Measurements from ENCODE around the gene NDUFA8. TPM values are rescaled to one million over a fixed set of nuclear protein-coding genes. Genes with fewer than 3 reads are reported as not detected.

The NDUFA8 gene
- total RNA-seq, 1 experiment from 2014 or later, result 84.6 TPM

DNA sequence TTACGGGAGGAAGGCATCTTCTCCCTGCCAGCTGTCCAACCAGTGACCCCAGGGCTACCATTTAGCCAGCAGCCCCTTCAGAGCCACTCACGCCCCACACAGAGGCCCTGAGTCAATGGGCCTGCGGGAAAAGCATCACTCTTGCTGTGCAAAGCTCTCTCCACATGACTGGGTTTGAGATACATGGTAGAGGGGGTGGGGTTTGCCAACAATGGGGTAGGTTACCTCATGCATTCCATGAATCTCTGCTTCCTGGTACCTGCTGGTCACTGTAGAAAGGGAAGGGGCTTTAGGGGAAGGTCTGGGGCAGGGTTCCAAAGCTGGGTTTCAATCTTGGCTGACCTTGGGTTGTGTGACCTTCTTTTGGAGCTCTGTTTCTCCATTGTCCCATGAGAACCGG lies 43.5 kb downstream of the NDUFA8 start:
- CTCF ChIA-PET, result interaction anchor here (1.2 to 1.5 kb wide), 2 partner anchors 9 to 17 kb away, joined by 5 to 6 read pairs; no protein-coding TSS in a partner anchor
- H3K4me3 ChIP-seq, result no peak overlapping the region
- no peak for TF ChIP-seq EZH2 (IDR thresholded peaks at IDR 0.05; ENCODE audit: low read depth)
- TF ChIP-seq, protein P1, sequence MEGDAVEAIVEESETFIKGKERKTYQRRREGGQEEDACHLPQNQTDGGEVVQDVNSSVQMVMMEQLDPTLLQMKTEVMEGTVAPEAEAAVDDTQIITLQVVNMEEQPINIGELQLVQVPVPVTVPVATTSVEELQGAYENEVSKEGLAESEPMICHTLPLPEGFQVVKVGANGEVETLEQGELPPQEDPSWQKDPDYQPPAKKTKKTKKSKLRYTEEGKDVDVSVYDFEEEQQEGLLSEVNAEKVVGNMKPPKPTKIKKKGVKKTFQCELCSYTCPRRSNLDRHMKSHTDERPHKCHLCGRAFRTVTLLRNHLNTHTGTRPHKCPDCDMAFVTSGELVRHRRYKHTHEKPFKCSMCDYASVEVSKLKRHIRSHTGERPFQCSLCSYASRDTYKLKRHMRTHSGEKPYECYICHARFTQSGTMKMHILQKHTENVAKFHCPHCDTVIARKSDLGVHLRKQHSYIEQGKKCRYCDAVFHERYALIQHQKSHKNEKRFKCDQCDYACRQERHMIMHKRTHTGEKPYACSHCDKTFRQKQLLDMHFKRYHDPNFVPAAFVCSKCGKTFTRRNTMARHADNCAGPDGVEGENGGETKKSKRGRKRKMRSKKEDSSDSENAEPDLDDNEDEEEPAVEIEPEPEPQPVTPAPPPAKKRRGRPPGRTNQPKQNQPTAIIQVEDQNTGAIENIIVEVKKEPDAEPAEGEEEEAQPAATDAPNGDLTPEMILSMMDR (conservative IDR thresholded peaks at IDR 0.05), result no peak

DNA sequence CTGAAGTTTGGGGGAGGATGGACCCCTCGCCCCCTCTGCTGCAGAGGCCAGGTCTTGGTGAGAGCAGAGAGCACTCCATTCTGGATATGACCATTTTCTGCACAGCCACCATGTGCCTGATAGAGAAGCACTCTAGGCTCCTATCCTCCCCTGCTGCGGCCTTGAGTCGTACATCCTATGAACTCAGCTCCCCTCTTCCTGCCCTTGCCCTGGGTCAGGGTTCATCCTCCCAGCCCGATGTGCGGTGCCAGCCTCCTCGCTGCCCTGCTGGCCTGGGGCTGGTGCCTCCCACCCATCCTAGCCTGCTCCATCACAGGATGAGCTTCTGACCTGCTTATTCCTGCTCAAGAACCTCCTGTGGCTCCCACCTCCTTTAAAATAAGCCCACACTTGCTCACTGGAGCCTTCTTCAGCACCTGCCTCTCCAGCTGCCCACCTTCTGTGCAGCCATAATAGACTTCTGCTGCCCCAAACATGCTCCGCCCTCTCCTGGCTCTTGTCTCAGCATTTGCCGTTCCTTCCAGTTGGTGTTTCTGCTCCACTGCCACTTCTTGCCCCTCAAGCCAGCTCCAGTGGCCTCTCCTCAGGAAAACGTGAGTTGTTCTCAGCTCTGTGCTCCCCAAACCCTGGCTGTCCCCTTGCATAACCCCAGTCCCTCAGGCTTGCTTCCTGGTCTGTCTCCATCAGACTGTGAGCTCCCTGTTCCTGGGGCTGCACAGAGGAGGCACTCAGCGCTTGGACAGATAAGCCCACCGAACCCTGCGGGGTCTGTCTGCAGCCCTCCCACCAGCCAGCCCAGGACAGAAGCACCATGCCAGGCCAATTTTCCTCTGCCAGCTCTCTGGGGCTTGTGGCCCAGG lies 44.2 kb downstream of the NDUFA8 start:
- H3F3A ChIP-seq (ENCODE audit: insufficient read depth, low read depth), result no peaks in the 10 kb centered on the region
- no peaks in the 10 kb centered on the region for H3K9me2 ChIP-seq (ENCODE audit: insufficient read depth)
- intact Hi-C loops (cut with micrococcal nuclease; ENCODE audit: unreplicated experiment), result no loop called here
- H3K9me3 ChIP-seq (ENCODE audit: insufficient read depth, low read depth), result no peaks in the 10 kb centered on the region
- no TSS peak for BruUV-seq (replicated peaks)
- no peaks in the 10 kb centered on the region for H3K4me1 ChIP-seq (replicated peaks; ENCODE audit: insufficient read depth)
- no peaks in the 10 kb centered on the region for H3K36me3 ChIP-seq (ENCODE audit: low read depth)
- CTCF ChIA-PET, result interaction anchor here (1.2 to 1.5 kb wide), 2 partner anchors 9 to 16 kb away, joined by 5 to 6 read pairs; no protein-coding TSS in a partner anchor
- H3K4me2 ChIP-seq, result no peak overlapping the region
- POLR2A ChIA-PET (ENCODE audit: unreplicated experiment), result interaction anchor here (1.0 kb wide), 1 partner anchor 186 kb away, joined by 3 read pairs; no protein-coding TSS in a partner anchor
- TF ChIP-seq, protein P1 (conservative IDR thresholded peaks at IDR 0.05), result no peak
- TF ChIP-seq EZH2 (IDR thresholded peaks at IDR 0.05; ENCODE audit: low read depth), result no peak
- H3K79me2 ChIP-seq (ENCODE audit: low read depth), result no peaks in the 10 kb centered on the region
- no peak for DNase-seq
- no peak overlapping the region for H2AFZ ChIP-seq
- no peak overlapping the region for H3K27ac ChIP-seq
- no peaks in the 10 kb centered on the region for H4K20me1 ChIP-seq (ENCODE audit: insufficient read depth)
- H3K4me3 ChIP-seq, result no peak overlapping the region
- peaks cover 43% of the 10 kb centered on the region for H3K27me3 ChIP-seq (ENCODE audit: insufficient read depth, low read depth)

More for the DNA sequence above, 43.5 kb downstream of the NDUFA8 start:
- Histone ChIP-seq H3K27ac (no peak overlapping the region), H3K4me1 (replicated peaks; ENCODE audit: insufficient read depth) (no peaks in the 10 kb centered on the region), H3K4me2 (no peak overlapping the region), H3K27me3 (ENCODE audit: insufficient read depth, low read depth) (peaks cover 43% of the 10 kb centered on the region), H2AFZ (no peak overlapping the region), H3K36me3 (ENCODE audit: low read depth) (no peaks in the 10 kb centered on the region), H3F3A (ENCODE audit: insufficient read depth, low read depth) (no peaks in the 10 kb centered on the region), H3K79me2 (ENCODE audit: low read depth) (no peaks in the 10 kb centered on the region), H3K9me2 (ENCODE audit: insufficient read depth) (no peaks in the 10 kb centered on the region), H3K9me3 (ENCODE audit: insufficient read depth, low read depth) (no peaks in the 10 kb centered on the region), H4K20me1 (ENCODE audit: insufficient read depth) (no peaks in the 10 kb centered on the region)
- no peak for DNase-seq
- BruUV-seq (replicated peaks), result no TSS peak
- intact Hi-C loops (cut with micrococcal nuclease; ENCODE audit: unreplicated experiment), result no loop called here
- POLR2A ChIA-PET (ENCODE audit: unreplicated experiment), result interaction anchor here (1.0 kb wide), 1 partner anchor 187 kb away, joined by 3 read pairs; no protein-coding TSS in a partner anchor

DNA sequence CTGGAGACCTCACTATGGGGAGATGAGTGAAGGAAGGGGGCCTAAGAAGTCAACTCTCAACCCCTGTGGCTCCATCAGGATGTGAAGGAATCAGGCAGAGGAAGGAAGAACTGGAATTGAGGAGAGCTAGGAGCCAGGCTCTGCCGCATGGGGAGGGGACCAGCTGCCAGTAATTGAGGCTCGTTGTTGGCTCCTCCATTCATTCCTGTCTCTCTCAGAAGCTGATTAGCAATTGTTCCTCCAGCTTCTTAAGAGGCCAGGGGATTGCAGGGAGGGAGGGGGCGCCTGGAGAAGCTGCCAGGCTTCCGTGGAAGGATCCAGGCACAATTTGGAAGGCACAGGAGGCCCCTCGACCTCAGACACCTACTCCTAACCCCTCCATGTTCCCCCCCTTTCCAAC lies 46.0 kb downstream of the NDUFA8 start:
- H3K4me2 ChIP-seq, result no peak overlapping the region
- ChIA-PET CTCF (interaction anchor here (0.6 kb wide), 1 partner anchor 215 kb away, joined by 4 read pairs; no protein-coding TSS in a partner anchor), POLR2A (ENCODE audit: unreplicated experiment) (no interaction called here)
- H4K20me1 ChIP-seq (ENCODE audit: insufficient read depth), result no peaks in the 10 kb centered on the region
- no peak overlapping the region for H3K4me3 ChIP-seq
- no peaks in the 10 kb centered on the region for H3K79me2 ChIP-seq (ENCODE audit: low read depth)
- H3K9me2 ChIP-seq (ENCODE audit: insufficient read depth), result no peaks in the 10 kb centered on the region
- peaks cover 43% of the 10 kb centered on the region for H3K27me3 ChIP-seq (ENCODE audit: insufficient read depth, low read depth)
- BruUV-seq (replicated peaks), result no TSS peak
- DNase-seq, result no peak
- intact Hi-C loops (cut with micrococcal nuclease; ENCODE audit: unreplicated experiment), result no loop called here
- no peak for TF ChIP-seq EZH2 (IDR thresholded peaks at IDR 0.05; ENCODE audit: low read depth)
- TF ChIP-seq, protein P1 (conservative IDR thresholded peaks at IDR 0.05), result no peak
- no peak overlapping the region for H2AFZ ChIP-seq
- H3F3A ChIP-seq (ENCODE audit: insufficient read depth, low read depth), result no peaks in the 10 kb centered on the region
- H3K9me3 ChIP-seq (ENCODE audit: insufficient read depth, low read depth), result no peaks in the 10 kb centered on the region
- H3K4me1 ChIP-seq (replicated peaks; ENCODE audit: insufficient read depth), result no peaks in the 10 kb centered on the region
- no peak overlapping the region for H3K27ac ChIP-seq
- H3K36me3 ChIP-seq (ENCODE audit: low read depth), result no peaks in the 10 kb centered on the region

All from PC-9 (cell line).